IMR-90 (cell line): Measurements from ENCODE around the gene NXF1. TPM values are rescaled to one million over a fixed set of nuclear protein-coding genes. Genes with fewer than 3 reads are reported as not detected.

Source experiments
- ATAC-seq: fragments of 200-7000 bp; cut with Tn5 transposase; 2 replicates; pipeline ENCODE4 v1.9.1; 2020; ENCODE audit warnings: low read depth, mild to moderate bottlenecking, moderate library complexity
- BruUV-seq: library from RNA; stranded (reverse); fragments of 400-500 nt; replicated peaks from 2 replicates; lab custom pipeline; 2021; lab: Mats Ljungman, UMichigan
- CTCF ChIA-PET: fragments of 300-600 bp; formaldehyde crosslinking; extraction: SDS; loops from one replicate; lab custom pipeline; 2021; ENCODE audit warnings: antibody characterized with exemption; lab: Yijun Ruan, JAX
- POLR2A ChIA-PET: fragments of 300-600 bp; sonication (Branson Sonifier 250); formaldehyde crosslinking; loops from one replicate; lab custom pipeline; 2022; ENCODE audit warnings: antibody characterized with exemption; ENCODE audit not compliant: unreplicated experiment; lab: Charles Lee
- DNase-seq: peaks from one replicate; pipeline ENCODE4 v3.0.0; 2013
- H2AFZ ChIP-seq: replicated peaks from 2 replicates; pipeline ENCODE3; 2013; ENCODE audit warnings: low read length, mild to moderate bottlenecking; ENCODE audit not compliant: poor library complexity
- H2AK5ac ChIP-seq: 2 replicates; pipeline ENCODE4 v1.6.1; 2013; ENCODE audit warnings: low read depth, low read length, inconsistent platforms
- H2AK9ac ChIP-seq: replicated peaks from 2 replicates; pipeline ENCODE3; 2013; ENCODE audit warnings: mild to moderate bottlenecking, low read depth, low read length, moderate library complexity; ENCODE audit not compliant: poor library complexity
- H2BK120ac ChIP-seq: 2 replicates; pipeline ENCODE4 v1.6.1; 2013; ENCODE audit warnings: low read depth, low read length, inconsistent platforms
- H2BK15ac ChIP-seq: 3 replicates; pipeline ENCODE4 v1.6.1; 2013; ENCODE audit warnings: low read depth, low read length, inconsistent platforms
- H2BK20ac ChIP-seq: 2 replicates; pipeline ENCODE4 v1.6.1; 2013; ENCODE audit warnings: low read depth, mild to moderate bottlenecking, inconsistent platforms, low read length, moderate library complexity
- H2BK5ac ChIP-seq: 2 replicates; pipeline ENCODE4 v1.6.1; 2013; ENCODE audit warnings: mild to moderate bottlenecking, low read depth, low read length, inconsistent platforms; ENCODE audit not compliant: poor library complexity, severe bottlenecking
- H3K14ac ChIP-seq: replicated peaks from 2 replicates; pipeline ENCODE4 v1.6.1; 2013; ENCODE audit warnings: low read depth, low read length, inconsistent platforms
- H3K18ac ChIP-seq: 2 replicates; pipeline ENCODE4 v1.6.1; 2013; ENCODE audit warnings: low read depth, low read length, control low read depth
- H3K23ac ChIP-seq: 2 replicates; pipeline ENCODE4 v1.6.1; 2013; ENCODE audit warnings: low read depth, low read length, inconsistent platforms
- H3K27ac ChIP-seq: 2 replicates; pipeline ENCODE4 v1.5.1; 2013; ENCODE audit warnings: mild to moderate bottlenecking, control low read depth, low read length; ENCODE audit not compliant: insufficient read depth
- H3K27me3 ChIP-seq: 2 replicates; pipeline ENCODE4 v1.6.1; 2013; ENCODE audit warnings: low read length; ENCODE audit not compliant: control insufficient read depth, insufficient read depth
- H3K36me3 ChIP-seq: 2 replicates; pipeline ENCODE4 v1.6.1; 2013; ENCODE audit warnings: low read length, mixed read lengths; ENCODE audit not compliant: control insufficient read depth, insufficient read depth
- H3K4ac ChIP-seq: 2 replicates; pipeline ENCODE4 v1.6.1; 2013; ENCODE audit warnings: low read depth, low read length, inconsistent platforms
- H3K4me1 ChIP-seq: 2 replicates; pipeline ENCODE4 v1.6.1; 2013; ENCODE audit warnings: low read length, mixed read lengths; ENCODE audit not compliant: control insufficient read depth, insufficient read depth
- H3K4me2 ChIP-seq: 2 replicates; pipeline ENCODE4 v1.6.1; 2013; ENCODE audit warnings: low read depth, mild to moderate bottlenecking, control low read depth, low read length, moderate library complexity
- H3K4me3 ChIP-seq: 2 replicates; pipeline ENCODE4 v1.5.1; 2013; ENCODE audit warnings: low read depth, mild to moderate bottlenecking, control low read depth, low read length, moderate library complexity; ENCODE audit not compliant: insufficient read depth
- H3K56ac ChIP-seq: 2 replicates; pipeline ENCODE4 v1.6.1; 2013; ENCODE audit warnings: low read length, inconsistent platforms; ENCODE audit not compliant: insufficient read depth; ENCODE audit errors: extremely low read depth
- H3K79me1 ChIP-seq, 2 experiments: 2 replicates each; pipeline ENCODE4 v1.6.1; 2013; ENCODE audit warnings: low read length in 2 of 2, inconsistent platforms in 1 of 2, low read depth in 1 of 2
- H3K9ac ChIP-seq: 2 replicates; pipeline ENCODE4 v1.6.1; 2013; ENCODE audit warnings: low read depth, low read length, control low read depth
- H3K9me1 ChIP-seq: 2 replicates; pipeline ENCODE4 v1.6.1; 2013; ENCODE audit warnings: low read length, inconsistent platforms; ENCODE audit not compliant: insufficient read depth
- H3K9me3 ChIP-seq: 2 replicates; pipeline ENCODE4 v1.6.1; 2013; ENCODE audit warnings: low read length; ENCODE audit not compliant: control insufficient read depth, insufficient read depth
- H4K20me1 ChIP-seq: 2 replicates; pipeline ENCODE4 v1.6.1; 2013; ENCODE audit warnings: low read length, inconsistent platforms; ENCODE audit not compliant: insufficient read depth
- H4K5ac ChIP-seq: 2 replicates; pipeline ENCODE4 v1.6.1; 2013; ENCODE audit warnings: mild to moderate bottlenecking, low read depth, low read length, control low read depth
- H4K8ac ChIP-seq, 2 experiments: 2 replicates each; pipeline ENCODE4 v1.6.1; 2013; ENCODE audit warnings: low read depth in 2 of 2, low read length in 2 of 2, control low read depth in 1 of 2, inconsistent platforms in 1 of 2
- H4K91ac ChIP-seq: 2 replicates; pipeline ENCODE4 v1.6.1; 2013; ENCODE audit warnings: low read depth, low read length, inconsistent platforms; ENCODE audit not compliant: insufficient read depth
- BHLHE40 ChIP-seq: fragments of 150-350 bp; IDR thresholded peaks from 2 replicates; pipeline ENCODE4 v1.6.1; 2016; ENCODE audit warnings: mild to moderate bottlenecking, low read depth, low read length
- CEBPB ChIP-seq: IDR thresholded peaks from 2 replicates; pipeline ENCODE4 v1.6.1; 2012; ENCODE audit warnings: low read depth, low read length, improper control_type of control experiment
- CHD1 ChIP-seq: IDR thresholded peaks from 2 replicates; pipeline ENCODE4 v1.6.1; 2012; ENCODE audit warnings: low read depth, low read length, improper control_type of control experiment
- FOS ChIP-seq: fragments of 150-350 bp; IDR thresholded peaks from 2 replicates; pipeline ENCODE4 v1.6.1; 2016; ENCODE audit warnings: low read depth, low read length
- MAFK ChIP-seq: IDR thresholded peaks from 2 replicates; pipeline ENCODE4 v1.6.1; 2012; ENCODE audit warnings: low read depth, low read length, improper control_type of control experiment
- MAZ ChIP-seq: IDR thresholded peaks from 2 replicates; pipeline ENCODE4 v1.6.1; 2012; ENCODE audit warnings: low read depth, mild to moderate bottlenecking, low read length, improper control_type of control experiment, moderate library complexity, borderline replicate concordance
- MXI1 ChIP-seq: IDR thresholded peaks from 2 replicates; pipeline ENCODE4 v1.6.1; 2012; ENCODE audit warnings: low read depth, mild to moderate bottlenecking, low read length, moderate library complexity, borderline replicate concordance
- NFE2L2 ChIP-seq: fragments of 150-350 bp; IDR thresholded peaks from 2 replicates; pipeline ENCODE4 v1.6.1; 2016; ENCODE audit warnings: low read depth, mild to moderate bottlenecking, low read length
- POLR2A ChIP-seq: IDR thresholded peaks from 2 replicates; pipeline ENCODE4 v1.6.1; 2012; ENCODE audit warnings: mild to moderate bottlenecking, low read depth, low read length
- RAD21 ChIP-seq: IDR thresholded peaks from 2 replicates; pipeline ENCODE4 v1.6.1; 2012; ENCODE audit warnings: low read length, improper control_type of control experiment
- RCOR1 ChIP-seq: IDR thresholded peaks from 2 replicates; pipeline ENCODE4 v1.6.1; 2012; ENCODE audit warnings: mild to moderate bottlenecking, low read length, improper control_type of control experiment; ENCODE audit not compliant: insufficient replicate concordance
- RFX5 ChIP-seq: IDR thresholded peaks from 2 replicates; pipeline ENCODE4 v1.8.0; 2012; ENCODE audit warnings: low read depth, mild to moderate bottlenecking, low read length, moderate library complexity
- SMC3 ChIP-seq: fragments of 150-350 bp; IDR thresholded peaks from 2 replicates; pipeline ENCODE4 v1.6.1; 2016; ENCODE audit warnings: low read depth, mild to moderate bottlenecking, antibody characterized with exemption, low read length, moderate library complexity
- WGBS, 2 experiments: methylation state at CpG; one replicate each; pipeline versions ENCODE4 v1.1.5 to v1.1.7; 2013; ENCODE audit warnings: missing lambda C conversion rate in 2 of 2; ENCODE audit not compliant: insufficient read length in 1 of 2; ENCODE audit errors: extremely low coverage in 2 of 2; 5-methylcytosine and 5-hydroxymethylcytosine counted together
- dilution Hi-C: fragments of 300-500 bp; cut with HindIII; formaldehyde crosslinking; loops from one replicate; pipeline ENCODE4 v1.14.3; 2018; ENCODE audit warnings: low sequenced_read_pairs; ENCODE audit not compliant: unreplicated experiment
- in situ Hi-C: fragments of 300-500 bp; cut with MboI; formaldehyde crosslinking; loops from 3 replicates; pipeline ENCODE4 v1.14.3; 2019; ENCODE audit warnings: low sequenced_read_pairs, inconsistent platforms, mixed read lengths
- intact Hi-C: fragments of 100-400 bp; cut with micrococcal nuclease; formaldehyde crosslinking; loops from 2 replicates; pipeline ENCODE4 v1.10.0; 2022
- polyA plus RNA-seq, 3 experiments: library from polyadenylated mRNA; depleted of rRNA; stranded (reverse); fragments of >200 nt; gene quantifications; 2 replicates each; pipeline ENCODE4 v1.2.3, GENCODE V29; 2012; ENCODE audit warnings: low replicate concordance in 1 of 3
- total RNA-seq: library from RNA; depleted of rRNA; stranded (reverse); fragments of >200 nt; gene quantifications from 2 replicates; pipeline ENCODE4 v1.2.3, GENCODE V29; 2012
- TF ChIP-seq, protein P1 (sequence below): conservative IDR thresholded peaks from 2 replicates; pipeline ENCODE4 v1.5.1; 2012; ENCODE audit warnings: mild to moderate bottlenecking, low read depth, low read length, improper control_type of control experiment
- TF ChIP-seq, protein P2 (sequence below): fragments of 150-350 bp; IDR thresholded peaks from 2 replicates; pipeline ENCODE4 v1.6.1; 2016; ENCODE audit warnings: low read depth, mild to moderate bottlenecking, low read length, moderate library complexity, borderline replicate concordance

NXF1 gene
- total and polyA plus RNA-seq, 2 of the 4 experiments (the other 2 are of a cell fraction) = 26.3 to 97.4 TPM

GRCh38 chr11:62794201-62794775, 11.0 kb downstream of the NXF1 start:
- Histone ChIP-seq H3K23ac (no peak overlapping the region), H4K91ac (no peak overlapping the region), H3K27me3 (no peaks in the 10 kb centered on the region), H4K8ac (no peak overlapping the region), H2BK15ac (no peak overlapping the region), H4K5ac (no peak overlapping the region), H2BK20ac (no peak overlapping the region), H4K20me1 (peaks cover 3% of the 10 kb centered on the region), H3K4ac (no peak overlapping the region), H3K36me3 (peaks cover 67% of the 10 kb centered on the region), H3K4me2 (no peak overlapping the region), H2AK9ac (no peak overlapping the region), H3K9ac (no peak overlapping the region), H3K9me1 (no peaks in the 10 kb centered on the region), H3K14ac (no peak overlapping the region), H2AFZ (no peak overlapping the region), H3K4me3 (no peak overlapping the region), H3K4me1 (peaks cover 10% of the 10 kb centered on the region), H3K56ac (no peak overlapping the region), H3K27ac (no peak overlapping the region), H3K79me1 (peaks cover under 1 to 37% of the 10 kb centered on the region in 2 experiments; a peak in 3 of 4 replicates), H2AK5ac (no peak overlapping the region), H2BK120ac (no peak overlapping the region), H3K9me3 (no peaks in the 10 kb centered on the region), H3K18ac (no peak overlapping the region), H2BK5ac (no peak overlapping the region)
- ChIA-PET CTCF (no interaction called here), POLR2A (interaction anchor here (1.1 kb wide), 1 partner anchor 9 kb away, joined by 3 read pairs; no protein-coding TSS in a partner anchor)
- ATAC-seq (no peak), DNase-seq (no peak)
- intact Hi-C loops (no loop called here), dilution Hi-C loops (no loop called here), in situ Hi-C loops (no loop called here)
- BruUV-seq = no TSS peak
- TF ChIP-seq RAD21 (no peak), RCOR1 (no peak), NFE2L2 (no peak), CHD1 (no peak), BHLHE40 (no peak), MAFK (no peak), CEBPB (no peak), FOS (no peak), MAZ (no peak), SMC3 (no peak), RFX5 (no peak), MXI1 (no peak), POLR2A (no peak)
- TF ChIP-seq, protein P1, sequence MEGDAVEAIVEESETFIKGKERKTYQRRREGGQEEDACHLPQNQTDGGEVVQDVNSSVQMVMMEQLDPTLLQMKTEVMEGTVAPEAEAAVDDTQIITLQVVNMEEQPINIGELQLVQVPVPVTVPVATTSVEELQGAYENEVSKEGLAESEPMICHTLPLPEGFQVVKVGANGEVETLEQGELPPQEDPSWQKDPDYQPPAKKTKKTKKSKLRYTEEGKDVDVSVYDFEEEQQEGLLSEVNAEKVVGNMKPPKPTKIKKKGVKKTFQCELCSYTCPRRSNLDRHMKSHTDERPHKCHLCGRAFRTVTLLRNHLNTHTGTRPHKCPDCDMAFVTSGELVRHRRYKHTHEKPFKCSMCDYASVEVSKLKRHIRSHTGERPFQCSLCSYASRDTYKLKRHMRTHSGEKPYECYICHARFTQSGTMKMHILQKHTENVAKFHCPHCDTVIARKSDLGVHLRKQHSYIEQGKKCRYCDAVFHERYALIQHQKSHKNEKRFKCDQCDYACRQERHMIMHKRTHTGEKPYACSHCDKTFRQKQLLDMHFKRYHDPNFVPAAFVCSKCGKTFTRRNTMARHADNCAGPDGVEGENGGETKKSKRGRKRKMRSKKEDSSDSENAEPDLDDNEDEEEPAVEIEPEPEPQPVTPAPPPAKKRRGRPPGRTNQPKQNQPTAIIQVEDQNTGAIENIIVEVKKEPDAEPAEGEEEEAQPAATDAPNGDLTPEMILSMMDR = no peak
- TF ChIP-seq, protein P2, sequence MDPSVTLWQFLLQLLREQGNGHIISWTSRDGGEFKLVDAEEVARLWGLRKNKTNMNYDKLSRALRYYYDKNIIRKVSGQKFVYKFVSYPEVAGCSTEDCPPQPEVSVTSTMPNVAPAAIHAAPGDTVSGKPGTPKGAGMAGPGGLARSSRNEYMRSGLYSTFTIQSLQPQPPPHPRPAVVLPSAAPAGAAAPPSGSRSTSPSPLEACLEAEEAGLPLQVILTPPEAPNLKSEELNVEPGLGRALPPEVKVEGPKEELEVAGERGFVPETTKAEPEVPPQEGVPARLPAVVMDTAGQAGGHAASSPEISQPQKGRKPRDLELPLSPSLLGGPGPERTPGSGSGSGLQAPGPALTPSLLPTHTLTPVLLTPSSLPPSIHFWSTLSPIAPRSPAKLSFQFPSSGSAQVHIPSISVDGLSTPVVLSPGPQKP = no peak
- 100% methylated on average over 2 of the region's 8 CpGs; no CpG with 5 or more reads in 1 of the 2 experiments for WGBS, 2 experiments
